ENCODE measurements around the gene CEP83.
"Not testable (repeated sequence)": the region's sequence is repeated elsewhere in the genome, so short reads cannot be mapped to it uniquely, and the experiment has no call there.

The CEP83 gene

DNA sequence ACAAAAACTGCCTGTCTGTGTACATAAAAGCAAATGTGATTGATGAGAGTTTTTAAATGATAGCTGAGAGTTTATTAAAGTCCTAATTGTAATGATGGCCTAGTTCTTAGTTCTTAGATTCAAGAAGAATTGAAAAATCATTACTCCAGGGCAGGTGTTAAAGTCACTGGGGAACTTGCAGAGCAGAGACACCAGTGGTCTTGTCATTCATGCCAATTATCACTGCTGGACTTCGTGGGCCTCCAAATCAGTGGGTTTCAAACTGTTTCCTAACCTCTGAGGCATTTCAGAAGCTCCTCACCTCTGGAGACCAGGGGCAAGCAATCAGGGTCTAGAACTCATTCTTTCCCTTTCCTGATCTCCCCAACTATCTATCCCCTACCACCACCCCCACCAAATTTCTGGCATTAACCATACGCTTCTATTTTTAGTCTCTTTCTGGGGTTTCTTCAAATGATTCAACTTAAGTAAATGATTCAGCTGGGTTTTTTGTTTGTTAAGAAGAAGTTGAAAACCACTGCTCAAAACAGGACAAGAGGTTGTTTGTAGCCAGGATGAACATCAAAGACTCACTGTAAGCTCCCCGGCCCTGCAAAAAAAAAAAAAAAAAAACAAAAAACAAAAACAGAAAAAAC is 80.1 kb downstream of the CEP83 start:
- no peak for DNase-seq (ENCODE audit: low read depth)

DNA sequence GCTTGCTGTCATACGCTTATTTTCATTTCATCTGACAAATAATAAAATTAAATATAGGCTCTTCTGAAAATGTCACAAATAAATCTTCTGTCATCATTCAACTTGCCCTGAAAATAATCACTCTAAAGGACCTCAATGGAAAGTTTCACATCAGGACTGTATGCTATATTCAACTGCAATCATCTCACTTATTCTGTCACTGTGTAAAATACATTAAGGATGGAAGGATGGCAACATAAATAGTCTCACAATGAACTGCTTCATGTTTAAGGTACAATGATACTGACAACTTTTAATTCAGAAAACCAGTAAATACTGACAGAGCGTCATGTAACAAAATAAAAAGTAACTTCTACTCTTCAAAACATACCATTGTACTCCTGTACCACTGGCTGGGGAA is 82.1 kb downstream of the CEP83 start:
- DNase-seq (ENCODE audit: low read depth) = no peak

DNA sequence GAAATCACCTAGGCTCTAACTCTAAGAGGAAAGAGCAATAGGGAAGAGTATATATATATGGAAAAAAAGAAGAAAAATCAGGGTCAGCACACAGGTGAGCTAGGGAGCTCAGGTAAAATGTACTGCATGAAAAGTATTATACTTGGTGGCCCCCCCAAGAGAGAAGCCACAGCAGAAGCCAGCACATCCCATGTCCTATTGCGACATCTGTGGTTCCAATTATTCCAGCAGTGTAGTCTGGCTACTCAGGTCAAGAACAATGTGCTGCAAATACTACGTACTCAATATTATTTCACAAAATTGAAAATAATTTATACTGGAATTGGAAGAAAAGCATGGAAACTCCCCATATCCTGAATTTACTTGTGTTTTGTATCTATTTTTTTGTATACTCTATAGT is 85.5 kb downstream of the CEP83 start:
- DNase-seq (ENCODE audit: low read depth) = peak; percentile 7

- DNase-seq (ENCODE audit: low read depth) = no peak
These were observed 87.2 kb downstream of the CEP83 start for GRCh38 chr12:94372461-94372860.

DNA sequence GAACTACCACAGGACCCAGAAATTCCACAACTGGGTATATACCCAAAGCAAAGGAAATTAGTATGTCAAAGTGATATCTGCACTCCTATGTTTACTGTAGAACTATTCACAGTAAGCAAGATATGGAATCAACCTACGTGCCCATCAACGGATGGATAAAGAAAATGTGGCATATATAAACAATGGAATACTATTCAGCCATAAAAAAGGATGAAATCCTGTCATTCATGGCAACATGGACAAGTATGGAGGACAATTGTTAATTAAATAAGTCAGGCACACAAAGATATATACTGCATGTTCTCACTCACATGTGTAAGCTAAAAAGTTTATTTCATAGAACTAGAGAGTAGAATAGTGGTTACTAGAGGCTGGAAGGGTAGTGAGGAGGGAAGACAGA is 97.0 kb downstream of the CEP83 start:
- DNase-seq (ENCODE audit: low read depth) = no peak

DNA sequence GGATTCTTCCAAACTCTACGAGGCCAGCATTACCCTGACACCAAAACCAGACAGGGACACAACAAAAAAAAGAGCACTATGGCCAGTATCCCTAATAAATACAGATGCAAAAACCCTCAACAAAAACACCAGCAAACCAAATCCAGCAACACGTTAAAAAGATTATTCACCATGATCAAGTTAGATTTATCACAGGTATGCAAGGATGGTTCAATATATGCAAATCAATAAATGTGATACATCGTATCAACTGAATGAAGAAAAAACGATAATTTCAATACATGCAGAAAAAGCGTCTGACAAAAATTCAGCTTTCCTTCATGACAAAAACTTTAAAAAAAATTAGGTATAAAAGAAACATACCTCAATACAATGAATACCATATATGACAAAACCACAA is 99.9 kb downstream of the CEP83 start:
- no peak for DNase-seq (ENCODE audit: low read depth)

DNA sequence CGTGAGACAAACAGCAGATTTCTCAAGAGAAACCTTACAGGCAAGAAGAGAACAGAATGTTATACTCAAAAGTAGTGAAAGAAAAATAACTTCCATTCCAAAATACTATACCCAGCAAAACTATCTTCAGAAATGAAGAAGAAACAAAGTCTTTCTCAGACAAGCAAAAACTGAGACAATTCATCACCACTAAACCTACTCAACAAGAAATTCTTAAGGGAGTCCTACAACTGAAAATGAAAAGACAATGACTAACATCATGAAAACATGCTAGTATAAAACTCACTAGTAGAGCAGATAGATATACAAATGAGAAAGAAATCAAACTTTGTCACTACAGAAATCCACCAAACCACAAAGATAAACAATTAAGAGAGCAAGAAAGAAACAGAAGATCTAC is 106.5 kb downstream of the CEP83 start:
- DNase-seq (ENCODE audit: low read depth) = no peak

GRCh38 chr12:94340573-94340972 is 119.1 kb downstream of the CEP83 start:
- no peak for DNase-seq (ENCODE audit: low read depth)

- no peak for DNase-seq (ENCODE audit: low read depth)
These were observed 121.5 kb downstream of the CEP83 start for GRCh38 chr12:94338006-94338794.

DNA sequence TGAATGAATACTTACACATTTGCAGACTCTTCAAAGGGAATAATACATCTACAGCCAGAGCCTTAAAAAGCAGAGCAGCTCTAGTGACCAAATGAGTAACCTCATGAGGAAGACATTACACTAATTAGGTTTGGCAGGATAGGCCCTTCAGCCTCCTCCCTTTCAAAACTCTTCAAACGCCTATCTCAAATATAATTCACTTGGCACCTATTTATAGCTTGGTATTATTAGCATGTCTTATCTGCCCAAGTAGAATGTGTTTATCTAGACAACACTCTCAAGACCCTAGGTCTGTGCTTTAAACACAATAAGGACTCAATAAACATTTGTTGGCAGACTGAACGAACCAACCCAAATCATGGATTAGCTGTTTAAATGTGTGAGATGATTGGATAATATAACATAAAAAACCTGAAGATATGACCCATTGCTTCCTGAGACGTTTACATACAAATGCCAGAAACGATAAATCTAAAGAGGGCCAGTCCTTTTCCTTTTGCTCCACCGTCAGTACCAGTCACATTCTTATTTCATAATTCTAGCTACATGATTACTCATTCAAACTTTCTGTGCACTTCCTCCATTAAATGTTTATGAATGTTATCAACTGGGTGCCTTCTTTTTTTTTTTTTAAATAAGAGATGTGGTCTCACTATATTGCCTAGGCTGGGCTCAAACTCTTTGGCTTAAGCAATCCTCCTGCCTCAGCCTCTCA is 123.3 kb downstream of the CEP83 start:
- peak; percentile 82 for DNase-seq (ENCODE audit: low read depth)

GRCh38 chr12:94333396-94333795 is 126.3 kb downstream of the CEP83 start:
- DNase-seq (ENCODE audit: low read depth) = no peak

- peak; percentile 10 for DNase-seq (ENCODE audit: low read depth)
These were observed 130.3 kb downstream of the CEP83 start for GRCh38 chr12:94329366-94329765.

DNA sequence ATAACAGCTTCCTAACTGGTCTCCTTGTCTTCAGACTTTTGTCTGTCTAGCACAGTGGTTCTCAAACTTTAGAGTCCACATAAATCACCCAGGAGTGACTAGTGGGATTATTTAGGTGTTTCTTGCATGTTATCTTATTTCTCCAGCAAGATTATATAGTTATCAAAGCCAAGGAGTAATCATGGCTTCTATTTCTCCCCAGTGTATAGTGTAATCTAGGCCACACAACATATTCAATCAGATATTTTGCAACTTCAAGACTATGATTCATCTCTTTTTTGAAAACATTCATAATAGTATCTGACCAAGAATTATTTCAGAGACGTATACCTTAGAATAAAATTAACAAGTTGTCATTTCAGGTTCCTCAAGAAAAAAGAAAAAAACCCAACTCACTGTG is 131.9 kb downstream of the CEP83 start:
- DNase-seq (ENCODE audit: low read depth) = peak; percentile 65

GRCh38 chr12:94326727-94327126 is 132.9 kb downstream of the CEP83 start:
- DNase-seq (ENCODE audit: low read depth) = peak; percentile 93

- no peak for DNase-seq (ENCODE audit: low read depth)
These were observed 133.4 kb downstream of the CEP83 start for GRCh38 chr12:94326234-94326633.

GRCh38 chr12:94322346-94322745 is 137.3 kb downstream of the CEP83 start:
- DNase-seq (ENCODE audit: low read depth) = no peak

GRCh38 chr12:94320109-94320508 is 139.6 kb downstream of the CEP83 start:
- DNase-seq (ENCODE audit: low read depth) = no peak

DNA sequence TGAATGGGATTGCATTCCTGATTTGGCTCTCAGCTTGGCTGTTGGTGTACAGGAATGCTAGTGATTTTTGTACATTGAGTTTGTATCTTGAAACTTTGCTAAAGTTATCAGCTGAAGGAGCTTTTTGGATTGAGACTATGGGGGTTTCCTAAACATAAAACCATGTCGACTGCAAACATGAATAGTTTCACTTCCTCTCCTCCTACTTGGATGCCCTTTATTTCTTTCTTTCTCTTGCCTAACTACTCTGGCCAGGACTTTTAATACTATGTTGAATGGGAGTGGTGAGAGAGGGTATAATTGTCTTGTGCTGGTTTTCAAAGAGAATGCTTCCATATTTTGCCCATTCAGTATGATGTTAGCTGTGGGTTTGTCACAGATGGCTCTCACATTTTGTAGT is 141.5 kb downstream of the CEP83 start:
- no peak for DNase-seq (ENCODE audit: low read depth)

GRCh38 chr12:94316600-94316999 is 143.1 kb downstream of the CEP83 start:
- DNase-seq (ENCODE audit: low read depth) = not testable (repeated sequence)

DNA sequence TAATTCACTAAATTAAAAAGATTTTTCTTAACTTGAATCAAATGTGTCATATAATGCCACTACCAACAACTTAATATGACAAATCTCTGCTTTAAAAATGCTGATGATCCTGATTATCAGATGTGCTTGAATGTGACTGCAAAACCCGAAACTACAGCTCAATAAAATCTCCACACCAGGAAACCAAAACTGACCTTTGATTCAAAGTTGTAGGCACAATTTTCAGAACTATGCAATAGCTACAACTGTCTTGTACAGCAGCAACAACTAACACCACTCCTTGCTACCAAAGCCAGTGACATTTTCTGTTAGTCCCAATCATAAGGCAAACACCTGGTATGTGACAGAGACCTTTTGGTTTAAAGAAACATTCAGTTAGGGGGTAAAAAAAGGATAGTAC is 147.3 kb downstream of the CEP83 start:
- no peak for DNase-seq (ENCODE audit: low read depth)

- DNase-seq (ENCODE audit: low read depth) = no peak
These were observed 150.3 kb downstream of the CEP83 start for GRCh38 chr12:94309373-94309772.

DNA sequence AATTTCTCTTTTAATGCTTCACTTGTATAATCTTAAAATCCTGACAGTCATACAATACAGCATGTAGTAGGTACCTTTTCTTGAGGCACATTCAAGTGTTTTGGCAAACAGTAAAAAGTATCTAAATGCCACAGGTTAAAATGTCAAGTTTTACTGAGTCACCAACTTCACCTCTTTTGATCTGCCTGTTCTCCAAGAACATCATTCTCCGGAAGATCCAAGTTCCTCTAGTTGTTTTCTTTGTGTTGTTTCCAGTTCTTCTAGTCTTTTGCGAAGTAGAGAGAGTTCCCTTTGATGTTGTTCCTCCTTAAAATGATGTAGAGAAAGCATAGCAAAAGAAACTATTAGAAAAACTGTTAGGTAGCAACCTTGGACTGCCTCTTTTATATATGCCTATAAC is 151.1 kb downstream of the CEP83 start:
- peak; percentile 43 for DNase-seq (ENCODE audit: low read depth)
